ENCODE results near the gene TBC1D22A.

Gene TBC1D22A

GRCh38 chr22:47125603-47126002 lies 363.2 kb downstream of the TBC1D22A start:
- Histone ChIP-seq H3K9ac (ENCODE audit: low read length in 2 of 2) (no peak overlapping the region), H3K27ac (ENCODE audit: low read length) (no peak overlapping the region), H3K9me3 (ENCODE audit: control insufficient read depth in 2 of 2, low read length in 2 of 2) (no peaks in the 10 kb centered on the region), H3K4me3 (ENCODE audit: low read length in 2 of 2) (no peak overlapping the region), H3K4me1 (ENCODE audit: control insufficient read depth, insufficient read depth, low read length) (no peaks in the 10 kb centered on the region), H3K36me3 (ENCODE audit: control insufficient read depth in 2 of 2, insufficient read depth in 2 of 2, low read length in 2 of 2) (peaks cover 0 to 3% of the 10 kb centered on the region in 2 donors), H3K27me3 (ENCODE audit: control insufficient read depth in 1 of 2, insufficient read depth in 2 of 2, low read length in 2 of 2) (no peaks in the 10 kb centered on the region)

GRCh38 chr22:47126344-47126811 lies 363.9 kb downstream of the TBC1D22A start:
- peaks cover 0 to 3% of the 10 kb centered on the region in 2 donors for H3K36me3 ChIP-seq (ENCODE audit: control insufficient read depth in 2 of 2, insufficient read depth in 2 of 2, low read length in 2 of 2)
- no peak overlapping the region for H3K4me3 ChIP-seq (ENCODE audit: low read length in 2 of 2)

DNA sequence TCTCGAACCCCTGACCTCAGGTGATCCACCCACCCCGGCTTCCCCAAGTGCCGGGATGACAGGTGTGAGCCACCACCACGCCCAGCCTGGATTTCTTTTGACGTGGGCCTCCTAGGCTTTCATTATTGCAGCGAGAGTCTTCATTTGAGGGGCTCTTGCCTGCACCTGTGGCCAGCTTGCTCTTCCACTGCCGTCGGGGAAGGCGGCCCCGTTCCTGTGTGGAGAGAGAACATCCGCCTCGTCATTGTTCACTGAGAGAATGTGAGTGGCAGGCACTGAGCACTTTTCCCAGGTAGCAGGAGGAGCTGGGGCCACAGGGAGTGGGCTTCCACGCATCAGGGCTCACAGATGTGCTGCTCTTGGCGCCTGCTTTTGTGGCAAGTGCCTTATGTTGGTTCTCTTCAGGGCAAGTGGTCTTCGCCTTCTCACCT lies 365.0 kb downstream of the TBC1D22A start:
- Histone ChIP-seq H3K4me1 (ENCODE audit: control insufficient read depth, insufficient read depth, low read length) (no peaks in the 10 kb centered on the region), H3K9me3 (ENCODE audit: control insufficient read depth in 2 of 2, low read length in 2 of 2) (no peaks in the 10 kb centered on the region), H3K27me3 (ENCODE audit: control insufficient read depth in 1 of 2, insufficient read depth in 2 of 2, low read length in 2 of 2) (no peaks in the 10 kb centered on the region)

More at GRCh38 chr22:47126344-47126811, 363.9 kb downstream of the TBC1D22A start:
- Histone ChIP-seq H3K27ac (ENCODE audit: low read length) (no peak overlapping the region), H3K9me3 (ENCODE audit: control insufficient read depth in 2 of 2, low read length in 2 of 2) (no peaks in the 10 kb centered on the region), H3K27me3 (ENCODE audit: control insufficient read depth in 1 of 2, insufficient read depth in 2 of 2, low read length in 2 of 2) (no peaks in the 10 kb centered on the region), H3K4me1 (ENCODE audit: control insufficient read depth, insufficient read depth, low read length) (no peaks in the 10 kb centered on the region), H3K9ac (ENCODE audit: low read length in 2 of 2) (no peak overlapping the region)

GRCh38 chr22:47128216-47128615 lies 365.8 kb downstream of the TBC1D22A start:
- Histone ChIP-seq H3K9me3 (ENCODE audit: control insufficient read depth in 2 of 2, low read length in 2 of 2) (no peaks in the 10 kb centered on the region), H3K9ac (ENCODE audit: low read length in 2 of 2) (no peak overlapping the region), H3K4me3 (ENCODE audit: low read length in 2 of 2) (no peak overlapping the region), H3K4me1 (ENCODE audit: control insufficient read depth, insufficient read depth, low read length) (no peaks in the 10 kb centered on the region), H3K36me3 (ENCODE audit: control insufficient read depth in 2 of 2, insufficient read depth in 2 of 2, low read length in 2 of 2) (no peaks in the 10 kb centered on the region), H3K27me3 (ENCODE audit: control insufficient read depth in 1 of 2, insufficient read depth in 2 of 2, low read length in 2 of 2) (no peaks in the 10 kb centered on the region), H3K27ac (ENCODE audit: low read length) (no peak overlapping the region)

More for the DNA sequence above, 365.0 kb downstream of the TBC1D22A start:
- no peak overlapping the region for H3K9ac ChIP-seq (ENCODE audit: low read length in 2 of 2)
- H3K27ac ChIP-seq (ENCODE audit: low read length): no peak overlapping the region
- no peaks in the 10 kb centered on the region for H3K36me3 ChIP-seq (ENCODE audit: control insufficient read depth in 2 of 2, insufficient read depth in 2 of 2, low read length in 2 of 2)
- H3K4me3 ChIP-seq (ENCODE audit: low read length in 2 of 2): no peak overlapping the region

- Histone ChIP-seq H3K36me3 (ENCODE audit: control insufficient read depth in 2 of 2, insufficient read depth in 2 of 2, low read length in 2 of 2) (no peaks in the 10 kb centered on the region), H3K27ac (ENCODE audit: low read length) (no peak overlapping the region)
Observed at GRCh38 chr22:47128622-47129215, 366.3 kb downstream of the TBC1D22A start.

DNA sequence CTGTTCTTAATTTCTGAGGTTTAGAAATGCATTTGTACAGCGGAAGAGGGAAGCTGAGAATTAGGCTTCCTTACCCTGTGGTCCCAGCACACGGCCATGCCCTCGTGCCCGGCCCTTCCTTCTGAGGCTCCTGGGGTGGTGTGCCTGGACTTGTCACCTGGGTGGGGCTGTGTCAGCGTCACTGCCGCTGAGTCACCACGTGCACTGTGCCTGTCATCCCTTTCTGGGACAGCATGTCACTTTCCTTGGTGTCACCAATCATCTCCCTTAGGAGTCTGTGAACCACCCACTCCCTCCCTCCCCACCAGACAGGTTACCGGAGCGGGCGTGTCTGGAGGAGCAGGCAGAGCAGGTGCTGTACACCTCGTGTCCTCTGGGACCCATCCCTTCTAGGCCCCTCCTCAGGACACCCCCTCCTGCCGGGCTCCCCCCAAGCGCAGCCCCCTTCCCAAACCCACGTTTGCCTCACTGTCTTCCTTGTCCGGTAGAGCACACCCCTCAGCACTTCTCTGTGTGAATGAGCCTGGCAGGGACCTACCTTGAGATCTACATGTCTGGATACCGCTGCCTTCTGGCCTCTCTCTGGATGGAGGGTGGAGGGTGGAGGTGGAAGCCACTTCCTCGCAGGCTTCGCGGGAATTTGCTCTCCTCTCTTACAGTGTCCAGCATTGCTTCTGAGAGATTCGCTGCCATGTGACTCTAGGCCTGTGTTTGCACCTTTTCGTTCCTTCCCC lies 367.6 kb downstream of the TBC1D22A start:
- Histone ChIP-seq H3K9ac (ENCODE audit: low read length in 2 of 2) (no peak overlapping the region), H3K36me3 (ENCODE audit: control insufficient read depth in 2 of 2, insufficient read depth in 2 of 2, low read length in 2 of 2) (no peaks in the 10 kb centered on the region)

More at GRCh38 chr22:47128622-47129215, 366.3 kb downstream of the TBC1D22A start:
- no peaks in the 10 kb centered on the region for H3K4me1 ChIP-seq (ENCODE audit: control insufficient read depth, insufficient read depth, low read length)
- H3K9me3 ChIP-seq (ENCODE audit: control insufficient read depth in 2 of 2, low read length in 2 of 2): no peaks in the 10 kb centered on the region
- H3K4me3 ChIP-seq (ENCODE audit: low read length in 2 of 2): no peak overlapping the region
- no peaks in the 10 kb centered on the region for H3K27me3 ChIP-seq (ENCODE audit: control insufficient read depth in 1 of 2, insufficient read depth in 2 of 2, low read length in 2 of 2)
- no peak overlapping the region for H3K9ac ChIP-seq (ENCODE audit: low read length in 2 of 2)

DNA sequence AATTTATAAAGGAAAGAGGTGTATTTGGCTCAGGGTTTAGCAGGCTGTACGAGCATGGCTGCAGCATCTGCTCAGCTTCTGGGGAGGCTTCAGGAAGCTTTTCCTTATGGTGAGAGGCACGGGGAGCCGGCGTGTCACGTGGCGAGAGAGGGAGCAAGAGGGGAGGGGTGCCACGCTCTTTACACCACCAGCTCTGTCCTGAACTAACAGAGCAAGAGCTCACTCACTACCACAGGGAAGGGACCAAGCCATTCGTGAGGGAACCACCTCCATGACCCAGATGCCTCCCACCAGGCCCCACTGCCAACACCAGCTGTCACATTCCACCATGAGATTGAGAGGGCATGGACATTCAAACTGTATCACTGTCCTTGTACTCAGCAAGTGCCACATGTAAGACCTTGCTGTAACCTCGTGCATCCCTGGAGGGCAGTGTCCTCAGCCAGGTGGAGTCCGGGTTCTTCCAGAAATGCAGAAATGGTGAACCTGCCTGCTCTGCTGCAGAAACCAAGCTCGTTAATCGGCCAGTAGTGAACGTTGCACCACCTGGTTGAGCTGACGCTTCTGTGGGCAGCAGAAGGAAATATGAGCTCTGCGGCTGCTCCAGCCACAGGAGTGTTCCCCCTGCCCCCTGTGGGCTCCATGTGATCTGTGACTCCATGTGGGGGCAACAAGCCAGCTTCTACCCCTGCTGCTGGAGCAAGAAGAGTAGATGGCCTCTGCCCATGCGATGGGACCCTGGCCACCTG lies 368.6 kb downstream of the TBC1D22A start:
- H3K27ac ChIP-seq (ENCODE audit: low read length): no peak overlapping the region
- H3K27me3 ChIP-seq (ENCODE audit: control insufficient read depth in 1 of 2, insufficient read depth in 2 of 2, low read length in 2 of 2): no peaks in the 10 kb centered on the region
- no peak overlapping the region for H3K4me3 ChIP-seq (ENCODE audit: low read length in 2 of 2)
- no peaks in the 10 kb centered on the region for H3K36me3 ChIP-seq (ENCODE audit: control insufficient read depth in 2 of 2, insufficient read depth in 2 of 2, low read length in 2 of 2)
- no peaks in the 10 kb centered on the region for H3K4me1 ChIP-seq (ENCODE audit: control insufficient read depth, insufficient read depth, low read length)
- H3K9me3 ChIP-seq (ENCODE audit: control insufficient read depth in 2 of 2, low read length in 2 of 2): no peaks in the 10 kb centered on the region
- no peak overlapping the region for H3K9ac ChIP-seq (ENCODE audit: low read length in 2 of 2)

More for the DNA sequence above, 367.6 kb downstream of the TBC1D22A start:
- Histone ChIP-seq H3K27ac (ENCODE audit: low read length) (no peak overlapping the region), H3K27me3 (ENCODE audit: control insufficient read depth in 1 of 2, insufficient read depth in 2 of 2, low read length in 2 of 2) (no peaks in the 10 kb centered on the region), H3K4me3 (ENCODE audit: low read length in 2 of 2) (no peak overlapping the region), H3K9me3 (ENCODE audit: control insufficient read depth in 2 of 2, low read length in 2 of 2) (no peaks in the 10 kb centered on the region), H3K4me1 (ENCODE audit: control insufficient read depth, insufficient read depth, low read length) (no peaks in the 10 kb centered on the region)

- Histone ChIP-seq H3K27me3 (ENCODE audit: control insufficient read depth in 1 of 2, insufficient read depth in 2 of 2, low read length in 2 of 2) (no peaks in the 10 kb centered on the region), H3K9me3 (ENCODE audit: control insufficient read depth in 2 of 2, low read length in 2 of 2) (no peaks in the 10 kb centered on the region), H3K27ac (ENCODE audit: low read length) (no peak overlapping the region), H3K4me1 (ENCODE audit: control insufficient read depth, insufficient read depth, low read length) (no peaks in the 10 kb centered on the region), H3K36me3 (ENCODE audit: control insufficient read depth in 2 of 2, insufficient read depth in 2 of 2, low read length in 2 of 2) (no peaks in the 10 kb centered on the region), H3K4me3 (ENCODE audit: low read length in 2 of 2) (no peak overlapping the region), H3K9ac (ENCODE audit: low read length in 2 of 2) (no peak overlapping the region)
Observed at GRCh38 chr22:47131632-47132427, 369.4 kb downstream of the TBC1D22A start.

DNA sequence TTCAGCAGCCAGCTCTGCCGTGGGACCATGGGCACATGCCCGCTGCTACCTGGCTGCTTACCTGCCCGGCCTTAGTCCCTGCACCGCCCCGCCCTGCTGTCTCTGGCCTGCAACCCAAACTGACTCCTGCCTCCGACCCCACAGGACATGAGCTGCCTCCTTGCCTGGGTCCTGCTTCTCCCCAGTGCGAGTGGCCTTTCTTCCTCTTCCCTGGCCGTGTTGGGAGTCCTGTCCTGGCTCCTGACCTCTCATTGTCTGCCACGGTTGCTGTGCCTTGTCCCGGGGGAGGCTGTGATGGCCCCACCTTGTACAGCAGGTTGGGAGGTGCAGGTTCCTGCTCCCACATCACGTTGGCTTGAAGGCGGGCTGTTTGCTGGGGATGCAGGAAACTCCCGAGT lies 370.0 kb downstream of the TBC1D22A start:
- Histone ChIP-seq H3K27me3 (ENCODE audit: control insufficient read depth in 1 of 2, insufficient read depth in 2 of 2, low read length in 2 of 2) (no peaks in the 10 kb centered on the region), H3K4me3 (ENCODE audit: low read length in 2 of 2) (no peak overlapping the region), H3K4me1 (ENCODE audit: control insufficient read depth, insufficient read depth, low read length) (no peaks in the 10 kb centered on the region), H3K9ac (ENCODE audit: low read length in 2 of 2) (no peak overlapping the region), H3K9me3 (ENCODE audit: control insufficient read depth in 2 of 2, low read length in 2 of 2) (no peaks in the 10 kb centered on the region), H3K36me3 (ENCODE audit: control insufficient read depth in 2 of 2, insufficient read depth in 2 of 2, low read length in 2 of 2) (no peaks in the 10 kb centered on the region), H3K27ac (ENCODE audit: low read length) (no peak overlapping the region)
